HG03442 (cell line): ENCODE measurements around the gene IFRD2.
"Not testable (repeated sequence)": the region's sequence is repeated elsewhere in the genome, so short reads cannot be mapped to it uniquely, and the experiment has no call there.

Source experiments
- ATAC-seq: cut with Tn5 transposase; IDR thresholded peaks from one replicate; pipeline ENCODE4 v1.9.1; 2021; ENCODE audit warnings: mild to moderate bottlenecking, moderate library complexity; ENCODE audit not compliant: unreplicated experiment

IFRD2 gene

GRCh38 chr3:50324351-50325112 is 32.3 kb upstream of the IFRD2 start:
- no peak for ATAC-seq

- no peak for ATAC-seq
Measured at GRCh38 chr3:50323614-50324199, 31.5 kb upstream of the IFRD2 start.

- no peak for ATAC-seq
Measured at GRCh38 chr3:50323092-50323600, 30.9 kb upstream of the IFRD2 start.

- no peak for ATAC-seq
Measured at GRCh38 chr3:50322386-50323091, 30.3 kb upstream of the IFRD2 start, which contains the start of gene HYAL2. Gene HYAL2, minus strand, starts transcription at chr3:50322745. Its CDS starts 2,256 bp downstream, at chr3:50320489.

GRCh38 chr3:50322115-50322385 is 29.8 kb upstream of the IFRD2 start:
- no peak for ATAC-seq

GRCh38 chr3:50321336-50322114 is 29.3 kb upstream of the IFRD2 start:
- peak; percentile 75 for ATAC-seq

GRCh38 chr3:50320853-50321335 is 28.7 kb upstream of the IFRD2 start:
- peak; percentile 44 for ATAC-seq

GRCh38 chr3:50319894-50320625 is 27.8 kb upstream of the IFRD2 start:
- ATAC-seq = no peak

GRCh38 chr3:50319181-50319893 is 27.1 kb upstream of the IFRD2 start:
- no peak for ATAC-seq

GRCh38 chr3:50318615-50319014 is 26.4 kb upstream of the IFRD2 start:
- no peak for ATAC-seq

- ATAC-seq = no peak
Measured at GRCh38 chr3:50318163-50318562, 25.9 kb upstream of the IFRD2 start.

- no peak for ATAC-seq
Measured at GRCh38 chr3:50317300-50317699, 25.1 kb upstream of the IFRD2 start.

- no peak for ATAC-seq
Measured at GRCh38 chr3:50316657-50317242, 24.5 kb upstream of the IFRD2 start.

- no peak for ATAC-seq
Measured at GRCh38 chr3:50314816-50315215, 22.6 kb upstream of the IFRD2 start.

- ATAC-seq = no peak
Measured at GRCh38 chr3:50314342-50314741, 22.1 kb upstream of the IFRD2 start.

GRCh38 chr3:50312041-50312440 is 19.8 kb upstream of the IFRD2 start:
- not testable (repeated sequence) for ATAC-seq

- ATAC-seq = no peak
Measured at GRCh38 chr3:50304601-50305000, 12.4 kb upstream of the IFRD2 start.

- no peak for ATAC-seq
Measured at GRCh38 chr3:50303013-50303815, 11.0 kb upstream of the IFRD2 start, which contains the start of gene HYAL1. Gene HYAL1, minus strand, starts transcription at chr3:50303574. Its CDS starts 618 bp downstream, at chr3:50302956.
